A673 (cell line): ENCODE results near the gene IFI35. TPM values are rescaled to one million over a fixed set of nuclear protein-coding genes. Genes with fewer than 3 reads are reported as not detected.

Source experiments
- BruUV-seq: library from RNA; stranded (reverse); fragments of 400-500 nt; replicated peaks from 2 replicates; lab custom pipeline; 2021; lab: Mats Ljungman, UMichigan
- CTCF ChIA-PET: fragments of 300-600 bp; sonication (Branson Sonifier 250); formaldehyde crosslinking; loops from one replicate; lab custom pipeline; 2022; ENCODE audit warnings: antibody characterized with exemption; lab: Charles Lee
- POLR2A ChIA-PET: fragments of 300-600 bp; sonication (Branson Sonifier 250); formaldehyde crosslinking; loops from one replicate; lab custom pipeline; 2022; ENCODE audit warnings: antibody characterized with exemption; ENCODE audit not compliant: low non-redundant PET; lab: Charles Lee
- DNase-seq: peaks from one replicate; pipeline ENCODE4 v3.0.0-alpha.2; 2015; ENCODE audit warnings: low spot score
- H3K27ac ChIP-seq: fragments of 200-600 bp; sonication (generic); 2 replicates; pipeline ENCODE4 v1.5.1; 2016; ENCODE audit warnings: mixed run types, low read depth, mild to moderate bottlenecking, mixed read lengths, antibody characterized with exemption, low read length; ENCODE audit not compliant: poor library complexity, severe bottlenecking
- H3K27me3 ChIP-seq: fragments of 200-600 bp; sonication (generic); replicated peaks from 2 replicates; pipeline ENCODE4 v1.6.1; 2017; ENCODE audit warnings: mixed run types, low read depth, mild to moderate bottlenecking, mixed read lengths, antibody characterized with exemption, low read length; ENCODE audit not compliant: insufficient read depth, poor library complexity
- H3K36me3 ChIP-seq: fragments of 200-600 bp; sonication (generic); 2 replicates; pipeline ENCODE4 v1.6.1; 2016; ENCODE audit warnings: mixed run types, mild to moderate bottlenecking, mixed read lengths, antibody characterized with exemption, low read length; ENCODE audit not compliant: insufficient read depth, poor library complexity, severe bottlenecking
- H3K4me1 ChIP-seq: fragments of 200-600 bp; sonication (generic); 2 replicates; pipeline ENCODE4 v1.6.1; 2017; ENCODE audit warnings: mixed run types, mild to moderate bottlenecking, mixed read lengths, antibody characterized with exemption, low read length; ENCODE audit not compliant: insufficient read depth, poor library complexity, severe bottlenecking
- H3K4me3 ChIP-seq: fragments of 200-600 bp; sonication (generic); 2 replicates; pipeline ENCODE4 v1.5.1; 2016; ENCODE audit warnings: low read depth, mixed run types, mild to moderate bottlenecking, mixed read lengths, low read length; ENCODE audit not compliant: poor library complexity, severe bottlenecking
- H3K9me3 ChIP-seq: fragments of 200-600 bp; sonication (generic); 2 replicates; pipeline ENCODE4 v1.6.1; 2016; ENCODE audit warnings: mixed run types, low read depth, mild to moderate bottlenecking, mixed read lengths, antibody characterized with exemption, low read length; ENCODE audit not compliant: poor library complexity, severe bottlenecking
- CTCF ChIP-seq: fragments of 300-800, 200-600 bp; sonication (generic); conservative IDR thresholded peaks from 2 replicates; pipeline ENCODE4 v1.5.1; 2017; ENCODE audit warnings: low read depth, mild to moderate bottlenecking, antibody characterized with exemption, low read length, moderate library complexity, mixed read lengths
- EZH2 ChIP-seq: fragments of 200-600 bp; sonication (generic); IDR thresholded peaks from 2 replicates; pipeline ENCODE4 v1.6.1; 2017; ENCODE audit warnings: borderline replicate concordance, low read depth, mild to moderate bottlenecking, mixed read lengths, antibody characterized with exemption, low read length; ENCODE audit not compliant: poor library complexity, severe bottlenecking
- intact Hi-C: fragments of 100-400 bp; cut with micrococcal nuclease; formaldehyde crosslinking; loops from one replicate; pipeline ENCODE4 v1.10.0; 2022; ENCODE audit not compliant: unreplicated experiment
- total RNA-seq: library from RNA; stranded (reverse); gene quantifications from 2 replicates; pipeline ENCODE4 v1.2.3, GENCODE V29; 2021

IFI35 gene
- total RNA-seq, 1 experiment from 2014 or later, result 4.9 TPM

GRCh38 chr17:43042025-43042628 is 35.5 kb downstream of the IFI35 start:
- ChIA-PET CTCF (no interaction called here), POLR2A (no interaction called here)
- no peaks in the 10 kb centered on the region for H3K27me3 ChIP-seq
- no peaks in the 10 kb centered on the region for H3K4me1 ChIP-seq
- DNase-seq, result no peak
- intact Hi-C loops, result no loop called here
- no peak overlapping the region for H3K4me3 ChIP-seq
- BruUV-seq, result no TSS peak
- H3K9me3 ChIP-seq, result no peaks in the 10 kb centered on the region
- no peak for TF ChIP-seq EZH2
- TF ChIP-seq CTCF, result no peak
- H3K36me3 ChIP-seq, result no peaks in the 10 kb centered on the region
- no peak overlapping the region for H3K27ac ChIP-seq

- intact Hi-C loops, result no loop called here
These were observed 36.7 kb downstream of the IFI35 start for GRCh38 chr17:43043307-43043706.

GRCh38 chr17:43044024-43044423 is 37.4 kb downstream of the IFI35 start:
- no TSS peak for BruUV-seq
- TF ChIP-seq EZH2, result no peak
- TF ChIP-seq CTCF, result no peak
- H3K9me3 ChIP-seq, result no peaks in the 10 kb centered on the region
- intact Hi-C loops, result no loop called here
- H3K36me3 ChIP-seq, result no peaks in the 10 kb centered on the region
- H3K4me1 ChIP-seq, result no peaks in the 10 kb centered on the region
- no peaks in the 10 kb centered on the region for H3K27me3 ChIP-seq
- CTCF ChIA-PET, result no interaction called here
- H3K27ac ChIP-seq, result no peak overlapping the region
- no peak for DNase-seq
- H3K4me3 ChIP-seq, result no peak overlapping the region
- POLR2A ChIA-PET, result no interaction called here

More at GRCh38 chr17:43043307-43043706, 36.7 kb downstream of the IFI35 start:
- Histone ChIP-seq H3K4me3 (no peak overlapping the region), H3K36me3 (no peaks in the 10 kb centered on the region), H3K4me1 (no peaks in the 10 kb centered on the region), H3K27me3 (no peaks in the 10 kb centered on the region), H3K9me3 (no peaks in the 10 kb centered on the region), H3K27ac (no peak overlapping the region)
- no TSS peak for BruUV-seq
- ChIA-PET CTCF (no interaction called here), POLR2A (no interaction called here)
- DNase-seq, result no peak
- no peak for TF ChIP-seq EZH2
- TF ChIP-seq CTCF, result no peak
